ENCODE data around the gene TXNDC11. TPM values are rescaled to one million over a fixed set of nuclear protein-coding genes. Genes with fewer than 3 reads are reported as not detected.

Gene TXNDC11
- total and polyA plus RNA-seq, 10 of the 15 experiments (the other 5 are each of a cell fraction or from before 2014, with no cell fraction given), result 1.7 to 86.7 (median 54.4) TPM

GRCh38 chr16:11649276-11649675, 93.4 kb downstream of the TXNDC11 start:
- no peak for TF ChIP-seq ZNF622 (IDR thresholded peaks at IDR 0.05)
- no peak for TF ChIP-seq MEF2B (IDR thresholded peaks at IDR 0.05; ENCODE audit: partially characterized antibody, poor library complexity, severe bottlenecking)
- TF ChIP-seq BMI1 (IDR thresholded peaks at IDR 0.05; ENCODE audit: borderline replicate concordance), result no peak
- no peak for TF ChIP-seq BRCA1 (IDR thresholded peaks at IDR 0.05; ENCODE audit: low read depth, low read length)
- TF ChIP-seq SUPT20H (IDR thresholded peaks at IDR 0.05; ENCODE audit: borderline replicate concordance, control insufficient read depth, low read depth, low read length), result no peak
- no peak for TF ChIP-seq TBL1XR1 (IDR thresholded peaks at IDR 0.05; ENCODE audit: low read depth, low read length)
- TF ChIP-seq, protein P1, sequence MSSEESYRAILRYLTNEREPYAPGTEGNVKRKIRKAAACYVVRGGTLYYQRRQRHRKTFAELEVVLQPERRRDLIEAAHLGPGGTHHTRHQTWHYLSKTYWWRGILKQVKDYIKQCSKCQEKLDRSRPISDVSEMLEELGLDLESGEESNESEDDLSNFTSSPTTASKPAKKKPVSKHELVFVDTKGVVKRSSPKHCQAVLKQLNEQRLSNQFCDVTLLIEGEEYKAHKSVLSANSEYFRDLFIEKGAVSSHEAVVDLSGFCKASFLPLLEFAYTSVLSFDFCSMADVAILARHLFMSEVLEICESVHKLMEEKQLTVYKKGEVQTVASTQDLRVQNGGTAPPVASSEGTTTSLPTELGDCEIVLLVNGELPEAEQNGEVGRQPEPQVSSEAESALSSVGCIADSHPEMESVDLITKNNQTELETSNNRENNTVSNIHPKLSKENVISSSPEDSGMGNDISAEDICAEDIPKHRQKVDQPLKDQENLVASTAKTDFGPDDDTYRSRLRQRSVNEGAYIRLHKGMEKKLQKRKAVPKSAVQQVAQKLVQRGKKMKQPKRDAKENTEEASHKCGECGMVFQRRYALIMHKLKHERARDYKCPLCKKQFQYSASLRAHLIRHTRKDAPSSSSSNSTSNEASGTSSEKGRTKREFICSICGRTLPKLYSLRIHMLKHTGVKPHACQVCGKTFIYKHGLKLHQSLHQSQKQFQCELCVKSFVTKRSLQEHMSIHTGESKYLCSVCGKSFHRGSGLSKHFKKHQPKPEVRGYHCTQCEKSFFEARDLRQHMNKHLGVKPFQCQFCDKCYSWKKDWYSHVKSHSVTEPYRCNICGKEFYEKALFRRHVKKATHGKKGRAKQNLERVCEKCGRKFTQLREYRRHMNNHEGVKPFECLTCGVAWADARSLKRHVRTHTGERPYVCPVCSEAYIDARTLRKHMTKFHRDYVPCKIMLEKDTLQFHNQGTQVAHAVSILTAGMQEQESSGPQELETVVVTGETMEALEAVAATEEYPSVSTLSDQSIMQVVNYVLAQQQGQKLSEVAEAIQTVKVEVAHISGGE (CRISPR knock-in tag; IDR thresholded peaks at IDR 0.05), result no peak
- no peak for TF ChIP-seq RAD51 (IDR thresholded peaks at IDR 0.05)
- Histone ChIP-seq H3K4me1 (ENCODE audit: control insufficient read depth, insufficient read depth, low read length) (no peaks in the 10 kb centered on the region; the same call in 1 of the 2 replicates), H3K4me3 (no peak overlapping the region), H2AFZ (ENCODE audit: control insufficient read depth, low read depth, low read length) (no peak overlapping the region), H3K36me3 (ENCODE audit: control insufficient read depth in 2 of 2, insufficient read depth in 2 of 2, low read length in 1 of 2) (no peaks in the 10 kb centered on the region), H3K4me2 (ENCODE audit: control insufficient read depth, insufficient read depth) (no peak overlapping the region), H4K20me1 (ENCODE audit: control insufficient read depth, insufficient read depth) (no peaks in the 10 kb centered on the region), H3K79me2 (ENCODE audit: control insufficient read depth, insufficient read depth, low read length) (no peaks in the 10 kb centered on the region), H3K9ac (ENCODE audit: control insufficient read depth, insufficient read depth, low read length) (no peak overlapping the region), H3K27ac (ENCODE audit: control insufficient read depth, insufficient read depth) (no peak overlapping the region), H3K9me3 (replicated peaks; ENCODE audit: control insufficient read depth, insufficient read depth, low read length) (no peaks in the 10 kb centered on the region), H3K27me3 (replicated peaks in 1 of 2; ENCODE audit: control insufficient read depth in 2 of 2, insufficient read depth in 2 of 2, low read length in 1 of 2) (no peaks in the 10 kb centered on the region)
- no TSS peak for BruUV-seq (replicated peaks)
- ATAC-seq, result no peak
- SMC1A ChIA-PET (ENCODE audit: uncharacterized antibody, unreplicated experiment), result interaction anchor here (1.1 to 1.8 kb wide), 6 partner anchors 9 to 70 kb away, joined by 3 to 5 read pairs (median 4); no protein-coding TSS in a partner anchor
- DNase-seq (ENCODE audit: low read depth, low spot score), result no peak
- FAIRE-seq, result no peak
- in situ Hi-C loops (cut with MboI), result loop anchor here (10.0 kb wide), 1 partner anchor 234 kb away; no protein-coding TSS in a partner anchor
- CTCF ChIA-PET, result interaction anchor here (0.8 to 1.3 kb wide), 4 partner anchors 13 to 243 kb away, joined by 3 to 6 read pairs (median 4); no protein-coding TSS in a partner anchor
- WGBS (ENCODE audit: insufficient coverage, insufficient replicate concordance, low lambda C conversion rate, missing lambda C conversion rate), result 46% methylated on average over 7 of the region's 7 CpGs
- RAD21 ChIA-PET (ENCODE audit: unreplicated experiment), result no interaction called here
- intact Hi-C loops (cut with micrococcal nuclease; ENCODE audit: unreplicated experiment), result loop anchor here (10.0 kb wide), 1 partner anchor 166 kb away; no protein-coding TSS in a partner anchor
- POLR2A ChIA-PET, result no interaction called here
